Left lung (tissue), 10 donors: ENCODE data around the gene MIAT. TPM values are rescaled to one million over a fixed set of nuclear protein-coding genes. Genes with fewer than 3 reads are reported as not detected.

Source experiments
- ATAC-seq: fragments of 200-7000 bp; cut with Tn5 transposase; one replicate; pipeline ENCODE4 v1.9.1; 2020; ENCODE audit warnings: moderate library complexity
- DNase-seq, 4 donors: peaks; one replicate each; pipeline ENCODE4 v3.0.0-alpha.2; 2013 to 2020
- H3K27ac ChIP-seq, 2 donors: fragments of 200-600 bp; sonication (generic) in 1 of 2; one replicate each; pipeline versions ENCODE4 v1.5.0 to v1.8.0; 2020 to 2021
- H3K27me3 ChIP-seq, 2 donors: fragments of 200-600 bp; sonication (generic) in 1 of 2; one replicate each; pipeline versions ENCODE4 v1.5.0 to v1.8.0; 2020 to 2021
- H3K36me3 ChIP-seq, 2 donors: fragments of 200-600 bp; sonication (generic) in 1 of 2; one replicate each; pipeline versions ENCODE4 v1.5.0 to v1.8.0; 2020 to 2021
- H3K4me1 ChIP-seq, 2 donors: fragments of 200-600 bp; one replicate each; pipeline ENCODE4 v1.8.0; 2021
- H3K4me3 ChIP-seq, 2 donors: fragments of 200-600 bp; sonication (generic) in 1 of 2; one replicate each; pipeline versions ENCODE4 v1.5.0 to v1.8.0; 2020 to 2021; ENCODE audit warnings: mild to moderate bottlenecking in 1 of 2
- H3K9me3 ChIP-seq, 2 donors: fragments of 200-600 bp; sonication (generic) in 1 of 2; one replicate each; pipeline versions ENCODE4 v1.5.0 to v1.8.0; 2020 to 2021
- CTCF ChIP-seq, 2 donors: fragments of 200-600 bp; sonication (generic) in 1 of 2; IDR thresholded peaks; one replicate each; pipeline versions ENCODE4 v1.5.0 to v1.8.0; 2021; ENCODE audit warnings: antibody characterized with exemption in 2 of 2
- intact Hi-C, 2 donors: fragments of 100-400 bp; cut with DNase I; formaldehyde crosslinking; loops; one replicate each; pipeline versions ENCODE4 v1.11.2 to v1.14.2; 2022
- polyA plus RNA-seq, 6 donors: library from polyadenylated mRNA; unstranded; fragments of 120-200 nt; gene quantifications; one replicate each; pipeline ENCODE4 v1.2.1, GENCODE V29; 2013; ENCODE audit not compliant: insufficient read length in 6 of 6
- total RNA-seq, 2 donors: library from RNA; stranded (reverse); fragmentation: NEBNext Ultra II Directional; extraction: Animal tissue kit (Norgen Biotek cat#: 25700); gene quantifications; one replicate each; pipeline ENCODE4 v1.2.1, GENCODE V29; 2021
- donor health status: DM: no; HTN: yes; CAD: no.
- donor health status: DM: no; HTN: no; CAD: no.

MIAT gene
- total and polyA plus RNA-seq, 8 donors, result 1.7 to 11.2 (median 2.8) TPM

- Histone ChIP-seq H3K4me1 (peaks cover 0 to 36% of the 10 kb centered on the region in 2 donors), H3K4me3 (no peak overlapping the region), H3K9me3 (no peaks in the 10 kb centered on the region), H3K36me3 (no peaks in the 10 kb centered on the region), H3K27me3 (peaks cover 0 to 25% of the 10 kb centered on the region in 2 donors), H3K27ac (no peak overlapping the region)
- no peak for ATAC-seq
- intact Hi-C loops, result no loop called here
- no peak for TF ChIP-seq CTCF (IDR thresholded peaks at IDR 0.05)
- DNase-seq, result no peak
Measured at GRCh38 chr22:26650722-26651421, 6.5 kb upstream of the MIAT start.

- H3K27me3 ChIP-seq, result peaks cover 3 to 26% of the 10 kb centered on the region in 2 donors
- peaks cover 0 to 30% of the 10 kb centered on the region in 2 donors for H3K4me1 ChIP-seq
- no peak overlapping the region for H3K27ac ChIP-seq
- no peaks in the 10 kb centered on the region for H3K9me3 ChIP-seq
- intact Hi-C loops, result no loop called here
- no peak for DNase-seq
- H3K4me3 ChIP-seq, result no peak overlapping the region
- no peaks in the 10 kb centered on the region for H3K36me3 ChIP-seq
- TF ChIP-seq CTCF (IDR thresholded peaks at IDR 0.05), result no peak
- no peak for ATAC-seq
Measured at GRCh38 chr22:26651815-26652214, 5.6 kb upstream of the MIAT start.

GRCh38 chr22:26658161-26658560 is 773 bp downstream of the MIAT start:
- peaks cover 12 to 41% of the 10 kb centered on the region in 2 donors for H3K4me1 ChIP-seq
- ATAC-seq (no peak), DNase-seq (no peak)
- H3K27ac ChIP-seq, result peak overlapping the region in 1 of 2 donors; percentile 57
- intact Hi-C loops, result no loop called here
- no peaks in the 10 kb centered on the region for H3K9me3 ChIP-seq
- TF ChIP-seq CTCF (IDR thresholded peaks at IDR 0.05), result no peak
- H3K4me3 ChIP-seq, result peak overlapping the region in 1 of 2 donors; percentile 41
- H3K36me3 ChIP-seq, result no peaks in the 10 kb centered on the region
- H3K27me3 ChIP-seq, result peaks cover 29 to 48% of the 10 kb centered on the region in 2 donors

DNA sequence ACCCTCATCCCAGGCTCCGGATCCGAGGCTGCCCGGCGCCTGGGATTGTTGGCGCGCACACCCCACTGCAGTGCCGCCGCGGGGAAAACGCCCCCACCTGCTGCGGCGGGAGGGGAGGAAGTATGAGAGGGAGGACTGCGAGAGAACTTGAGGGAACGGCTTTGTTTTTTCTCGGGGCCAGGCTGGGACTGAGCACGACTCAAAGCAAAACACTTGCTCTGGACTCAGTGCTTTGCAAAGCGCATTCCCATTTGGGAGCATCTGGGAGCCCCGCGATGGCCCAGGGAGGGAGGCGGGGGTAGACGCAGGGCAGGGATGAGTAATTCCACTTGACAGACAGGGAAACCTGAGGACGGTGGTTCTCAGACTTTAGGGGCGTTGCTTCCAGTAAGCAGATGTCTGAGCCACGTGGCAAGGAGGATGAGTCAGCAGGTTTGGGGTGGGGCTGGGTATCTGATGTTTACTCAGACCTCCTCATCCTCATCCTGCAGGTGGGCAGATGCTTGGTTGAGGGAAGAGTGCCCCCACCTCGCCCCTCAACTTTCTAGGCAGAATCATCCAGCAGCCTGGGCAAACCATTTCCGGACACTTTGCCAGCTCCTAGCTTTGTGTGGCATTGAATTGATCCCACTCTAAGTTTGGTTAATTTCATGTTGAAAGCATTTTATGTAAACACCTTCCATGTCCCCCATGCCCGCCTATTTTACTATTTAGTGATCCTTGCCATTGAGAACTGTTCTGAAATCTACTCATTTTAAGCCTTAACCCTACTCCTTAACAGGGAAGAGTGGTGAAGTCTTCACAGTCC is 1.5 kb downstream of the MIAT start:
- Histone ChIP-seq H3K27me3 (peaks cover 29 to 48% of the 10 kb centered on the region in 2 donors), H3K4me3 (peak overlapping the region in 1 of 2 donors; percentile 41), H3K4me1 (peaks cover 12 to 41% of the 10 kb centered on the region in 2 donors), H3K9me3 (no peaks in the 10 kb centered on the region), H3K27ac (peak overlapping the region in 1 of 2 donors; percentile 57), H3K36me3 (no peaks in the 10 kb centered on the region)
- DNase-seq (peak in 2 of 4 donors; percentile 70 to 83), ATAC-seq (peak; percentile 78)
- intact Hi-C loops, result no loop called here
- TF ChIP-seq CTCF (IDR thresholded peaks at IDR 0.05), result no peak

DNA sequence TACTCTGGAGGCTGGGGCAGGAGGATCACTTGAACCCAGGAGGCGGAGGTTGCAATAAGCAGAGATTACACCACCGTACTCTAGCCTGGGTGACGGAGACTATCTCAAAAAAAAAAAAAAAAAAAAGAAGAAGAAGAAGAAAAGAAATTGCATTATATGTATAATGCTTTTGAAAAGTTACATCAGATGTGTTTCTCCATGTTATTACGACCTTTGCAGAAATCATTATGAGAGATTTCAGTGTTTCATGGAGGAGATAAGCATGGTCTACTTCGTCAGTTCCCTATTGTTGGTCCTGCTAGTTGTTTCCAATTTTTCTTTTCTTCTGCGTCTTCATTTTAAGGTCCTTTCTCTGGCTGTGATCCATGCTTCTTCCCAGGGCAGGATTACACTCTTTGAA is 3.0 kb downstream of the MIAT start:
- H3K27ac ChIP-seq, result peak overlapping the region in 1 of 2 donors; percentile 37
- no peak for TF ChIP-seq CTCF (IDR thresholded peaks at IDR 0.05)
- intact Hi-C loops, result no loop called here
- H3K27me3 ChIP-seq, result peaks cover 29 to 52% of the 10 kb centered on the region in 2 donors
- peaks cover 12 to 46% of the 10 kb centered on the region in 2 donors for H3K4me1 ChIP-seq
- DNase-seq (no peak), ATAC-seq (no peak)
- no peak overlapping the region for H3K4me3 ChIP-seq
- no peaks in the 10 kb centered on the region for H3K36me3 ChIP-seq
- no peaks in the 10 kb centered on the region for H3K9me3 ChIP-seq
